Naive thymus-derived CD8-positive, alpha-beta T cell (primary cell): ENCODE data around the gene SLC39A2. TPM values are rescaled to one million over a fixed set of nuclear protein-coding genes. Genes with fewer than 3 reads are reported as not detected.

ENCODE experiments used
- ATAC-seq, 2 donors: fragments of 150-1000 bp; cut with Tn5 transposase in 1 of 2; sonication (Bioruptor Pico), chemical (Tn5 transposase) in 1 of 2; 1 replicate in 1 of 2; 2 replicates in 1 of 2; pipeline ENCODE4 v1.10.0; 2021; ENCODE audit warnings: mild to moderate bottlenecking in 2 of 2, moderate library complexity in 2 of 2
- POLR2A ChIA-PET: fragments of 350-600 bp; sonication (Branson Sonifier 250); formaldehyde crosslinking; loops from one replicate; lab custom pipeline; 2021; ENCODE audit warnings: antibody characterized with exemption; lab: Charles Lee
- DNase-seq, 10 donors: peaks; one replicate each; pipeline versions ENCODE4 v3.0.0 to v3.0.0-alpha.2; 2020 to 2022
- H3K27ac Mint-ChIP-seq, 10 donors: one replicate each; pipeline ENCODE4 v1.8.0; 2020 to 2022; ENCODE audit warnings: mild to moderate bottlenecking in 10 of 10, mixed read lengths in 10 of 10, moderate library complexity in 4 of 10, inconsistent platforms in 1 of 10
- H3K27me3 Mint-ChIP-seq, 5 donors: one replicate each; pipeline ENCODE4 v1.8.0; 2021 to 2022; ENCODE audit warnings: mixed read lengths in 5 of 5
- H3K36me3 Mint-ChIP-seq, 3 donors: one replicate each; pipeline ENCODE4 v1.8.0; 2020 to 2022; ENCODE audit warnings: mixed read lengths in 3 of 3, mild to moderate bottlenecking in 2 of 3, inconsistent platforms in 1 of 3
- H3K4me1 Mint-ChIP-seq, 4 donors: one replicate each; pipeline ENCODE4 v1.8.0; 2021 to 2022; ENCODE audit warnings: mixed read lengths in 4 of 4
- H3K4me3 Mint-ChIP-seq, 10 donors: one replicate each; pipeline ENCODE4 v1.8.0; 2020 to 2022; ENCODE audit warnings: mild to moderate bottlenecking in 10 of 10, mixed read lengths in 10 of 10, moderate library complexity in 6 of 10, inconsistent platforms in 1 of 10
- H3K9me3 Mint-ChIP-seq, 9 donors: one replicate each; pipeline ENCODE4 v1.8.0; 2020 to 2022; ENCODE audit warnings: mixed read lengths in 9 of 9, mild to moderate bottlenecking in 3 of 9, inconsistent platforms in 1 of 9, moderate library complexity in 1 of 9
- polyA plus RNA-seq, 3 donors: library from polyadenylated mRNA; unstranded; fragments of 300-500 nt; fragmentation: Illumina TruSeq; gene quantifications; one replicate each; pipeline ENCODE4 v1.2.3, GENCODE V29; 2021
- total RNA-seq, 8 experiments: library from RNA in 2 of 8; stranded (reverse) in 2 of 8; gene quantifications; one replicate each; pipeline ENCODE4 v1.2.3 and lab custom pipeline; 2021 to 2026

Gene SLC39A2
- total and polyA plus RNA-seq, 5 experiments from 2014 or later, result 0.80 to 0.91 TPM; not detected in 3

DNA sequence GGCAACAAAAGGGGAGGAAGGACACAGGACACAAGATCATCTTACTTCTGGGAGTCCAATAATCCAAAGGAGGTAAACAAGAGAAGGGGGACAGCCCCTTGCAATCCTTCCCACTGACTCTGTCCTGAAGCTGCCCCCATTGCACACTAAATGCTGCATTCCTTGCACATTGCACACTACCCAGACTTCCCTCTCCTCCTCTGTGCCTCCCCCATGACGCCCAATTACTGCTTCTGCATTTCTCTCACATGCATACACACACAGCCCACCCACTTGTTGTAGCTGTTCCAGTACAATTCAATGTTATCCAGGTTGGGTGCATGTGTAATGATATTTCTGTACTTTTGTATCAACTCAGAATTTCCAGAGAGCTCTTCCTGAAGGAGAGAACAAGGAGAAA lies 20.3 kb downstream of the SLC39A2 start:
- ATAC-seq (no peak), DNase-seq (no peak)
- Mint-ChIP-seq H3K27me3 (peaks cover 0 to 11% (median under 1%) of the 10 kb centered on the region in 5 donors), H3K27ac (no peak overlapping the region), H3K4me1 (peaks cover 20 to 24% (median 23%) of the 10 kb centered on the region in 4 donors), H3K36me3 (peaks cover 0 to 45% (median 8%) of the 10 kb centered on the region in 3 donors), H3K9me3 (no peaks in the 10 kb centered on the region), H3K4me3 (no peak overlapping the region)
- POLR2A ChIA-PET, result interaction anchor here (0.7 kb wide), 1 partner anchor 77 kb away, joined by 4 read pairs; no protein-coding TSS in a partner anchor

DNA sequence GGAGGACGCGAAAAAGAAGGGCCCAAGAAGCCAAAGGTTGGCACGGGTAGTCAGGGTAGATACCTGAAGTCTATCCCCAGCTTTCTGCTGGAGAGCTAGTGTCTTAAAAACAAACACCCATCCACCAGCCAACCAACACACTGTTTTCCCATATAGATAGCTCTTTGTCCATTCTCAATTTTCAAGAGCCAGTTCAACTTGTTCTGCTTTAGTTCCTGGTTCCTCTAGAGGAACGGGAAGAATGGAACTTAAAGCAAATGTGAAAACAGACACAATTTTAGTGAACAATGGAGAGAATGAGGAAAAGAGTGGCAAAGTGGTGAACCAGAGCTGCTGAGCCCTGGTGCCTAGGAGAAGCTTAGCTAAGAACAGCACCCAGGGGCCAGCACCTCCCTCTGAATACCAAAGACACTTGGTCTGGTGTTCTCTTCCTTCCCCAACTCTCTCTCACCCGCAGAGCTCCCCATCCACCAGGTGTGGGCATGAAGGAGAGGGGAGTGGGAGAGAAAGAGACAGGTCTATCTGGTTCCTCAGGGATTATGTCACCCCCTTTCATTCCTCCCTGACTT lies 22.0 kb downstream of the SLC39A2 start:
- POLR2A ChIA-PET, result interaction anchor here (1.5 kb wide), 1 partner anchor 12 kb away, joined by 3 read pairs; no protein-coding TSS in a partner anchor
- H3K9me3 Mint-ChIP-seq, result no peaks in the 10 kb centered on the region
- peak overlapping the region in 1 of 10 donors; percentile 15 for H3K27ac Mint-ChIP-seq
- no peak for ATAC-seq
- H3K4me1 Mint-ChIP-seq, result peaks cover 21 to 25% (median 24%) of the 10 kb centered on the region in 4 donors
- H3K36me3 Mint-ChIP-seq, result peaks cover 0 to 45% (median 8%) of the 10 kb centered on the region in 3 donors
- peaks cover 0 to 7% (median 0%) of the 10 kb centered on the region in 5 donors for H3K27me3 Mint-ChIP-seq
- H3K4me3 Mint-ChIP-seq, result no peak overlapping the region
- no peak for DNase-seq

DNA sequence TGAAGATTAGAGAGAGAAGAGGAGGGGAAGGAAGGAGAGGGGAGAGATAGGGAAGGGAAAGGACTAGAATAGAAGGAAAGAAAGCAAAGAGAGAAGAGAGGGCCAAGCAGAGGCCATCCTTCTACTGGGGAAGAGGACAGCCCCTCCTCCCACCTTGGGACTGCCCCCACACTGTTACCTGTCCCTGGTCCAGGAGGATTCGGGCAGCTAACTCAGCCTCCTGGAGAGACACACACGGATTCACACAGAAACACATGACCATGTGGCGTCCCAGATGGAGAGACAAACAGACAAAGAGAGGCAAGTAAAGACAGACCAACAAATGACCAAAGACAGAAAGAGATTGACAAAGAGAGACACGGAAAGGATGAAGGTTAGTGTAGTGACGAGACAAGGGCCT lies 23.6 kb downstream of the SLC39A2 start:
- H3K9me3 Mint-ChIP-seq, result no peaks in the 10 kb centered on the region

DNA sequence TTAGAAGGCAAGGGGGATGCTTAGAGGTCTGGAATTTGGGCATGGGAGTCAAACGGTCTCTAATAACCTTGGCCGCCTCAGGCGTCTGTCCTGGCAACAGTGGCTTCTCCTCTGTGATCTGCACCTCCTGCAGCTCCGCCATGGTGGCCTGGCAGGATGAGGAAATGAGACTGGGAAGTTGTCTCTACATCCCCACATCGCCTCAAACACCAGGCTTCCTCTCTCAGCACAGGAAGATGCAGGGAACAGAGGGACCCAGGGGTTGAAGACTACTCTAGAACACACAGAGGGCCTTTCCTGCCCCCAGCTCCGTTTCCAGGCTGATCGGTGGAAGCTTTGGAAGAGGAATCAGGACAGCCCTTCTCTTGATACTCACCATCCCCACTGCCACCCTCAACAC lies 24.1 kb downstream of the SLC39A2 start:
- no peaks in the 10 kb centered on the region for H3K9me3 Mint-ChIP-seq
- peak overlapping the region; percentile 3 to 96 (median 88) for H3K4me3 Mint-ChIP-seq
- ATAC-seq (no peak), DNase-seq (no peak)
- H3K36me3 Mint-ChIP-seq, result peaks cover 0 to 37% (median 3%) of the 10 kb centered on the region in 3 donors
- peaks cover 21 to 26% (median 24%) of the 10 kb centered on the region in 4 donors for H3K4me1 Mint-ChIP-seq
- H3K27me3 Mint-ChIP-seq, result peaks cover 0 to 7% (median 0%) of the 10 kb centered on the region in 5 donors
- POLR2A ChIA-PET, result interaction anchor here (0.8 to 2.4 kb wide), 2 partner anchors 9 to 81 kb away, joined by 3 to 12 read pairs; no protein-coding TSS in a partner anchor
- peak overlapping the region in 2 of 10 donors; percentile 36 to 94 for H3K27ac Mint-ChIP-seq

More for the DNA sequence above, 23.6 kb downstream of the SLC39A2 start:
- peak overlapping the region; percentile 3 to 94 (median 46) for H3K4me3 Mint-ChIP-seq
- H3K36me3 Mint-ChIP-seq, result peaks cover 0 to 41% (median 5%) of the 10 kb centered on the region in 3 donors
- no peak for ATAC-seq
- peaks cover 21 to 26% (median 24%) of the 10 kb centered on the region in 4 donors for H3K4me1 Mint-ChIP-seq
- H3K27ac Mint-ChIP-seq, result peak overlapping the region in 5 of 10 donors; percentile 32 to 58 (median 38)
- POLR2A ChIA-PET, result interaction anchor here (2.4 kb wide), 1 partner anchor 81 kb away, joined by 12 read pairs; no protein-coding TSS in a partner anchor
- DNase-seq, result no peak
- H3K27me3 Mint-ChIP-seq, result peaks cover 0 to 7% (median 0%) of the 10 kb centered on the region in 5 donors

DNA sequence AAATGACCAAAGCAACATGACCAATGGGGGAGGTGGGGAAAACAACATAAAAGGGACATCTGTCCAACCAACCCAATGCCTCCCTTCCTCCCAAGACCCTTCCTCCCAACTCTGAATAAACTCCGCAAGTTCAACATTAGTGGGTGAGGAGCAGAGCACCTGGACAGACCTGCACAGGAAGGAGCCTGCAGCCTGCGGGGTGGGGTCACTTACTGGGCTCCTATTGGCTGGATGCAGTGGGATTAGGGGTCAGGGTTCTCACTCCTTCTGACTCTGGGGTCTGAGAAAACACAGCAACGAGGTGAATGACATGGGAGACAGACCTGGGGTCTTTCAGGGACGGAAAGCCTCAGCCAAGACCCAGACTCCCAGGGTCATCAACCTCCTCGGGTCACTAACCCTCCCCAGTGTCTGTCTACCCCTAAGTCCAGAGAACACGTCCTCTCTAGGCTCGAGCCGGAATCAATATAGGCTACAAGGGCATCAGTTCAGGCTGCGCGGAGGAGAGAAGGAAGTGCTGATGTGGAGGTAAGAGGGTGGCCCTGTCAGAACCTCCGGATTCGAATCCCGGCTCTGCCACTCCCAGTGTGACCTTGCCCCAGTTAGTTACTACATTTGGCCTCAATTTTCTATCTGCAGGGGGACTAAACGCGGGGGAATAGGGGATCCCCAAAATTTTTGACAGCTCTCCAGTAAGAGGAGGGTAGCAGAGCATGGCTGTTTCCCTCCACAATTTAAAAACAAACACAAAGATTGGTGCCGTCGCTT lies 24.9 kb downstream of the SLC39A2 start:
- Mint-ChIP-seq H3K36me3 (peaks cover 0 to 30% (median 3%) of the 10 kb centered on the region in 3 donors), H3K9me3 (no peaks in the 10 kb centered on the region), H3K4me3 (peak overlapping the region; percentile 86 to 96 (median 93)), H3K4me1 (peaks cover 21 to 26% (median 24%) of the 10 kb centered on the region in 4 donors), H3K27me3 (peaks cover 0 to 7% (median 0%) of the 10 kb centered on the region in 5 donors), H3K27ac (peak overlapping the region; percentile 41 to 94 (median 84))
- ATAC-seq, result peak; percentile 21 to 22
- DNase-seq, result peak in 4 of 10 donors; percentile 1 to 27 (median 19)
- POLR2A ChIA-PET, result interaction anchor here (0.8 to 2.4 kb wide), 5 partner anchors 8 to 681 kb away, joined by 3 to 12 read pairs (median 5); partner anchors contain the start of gene RNASE13

DNA sequence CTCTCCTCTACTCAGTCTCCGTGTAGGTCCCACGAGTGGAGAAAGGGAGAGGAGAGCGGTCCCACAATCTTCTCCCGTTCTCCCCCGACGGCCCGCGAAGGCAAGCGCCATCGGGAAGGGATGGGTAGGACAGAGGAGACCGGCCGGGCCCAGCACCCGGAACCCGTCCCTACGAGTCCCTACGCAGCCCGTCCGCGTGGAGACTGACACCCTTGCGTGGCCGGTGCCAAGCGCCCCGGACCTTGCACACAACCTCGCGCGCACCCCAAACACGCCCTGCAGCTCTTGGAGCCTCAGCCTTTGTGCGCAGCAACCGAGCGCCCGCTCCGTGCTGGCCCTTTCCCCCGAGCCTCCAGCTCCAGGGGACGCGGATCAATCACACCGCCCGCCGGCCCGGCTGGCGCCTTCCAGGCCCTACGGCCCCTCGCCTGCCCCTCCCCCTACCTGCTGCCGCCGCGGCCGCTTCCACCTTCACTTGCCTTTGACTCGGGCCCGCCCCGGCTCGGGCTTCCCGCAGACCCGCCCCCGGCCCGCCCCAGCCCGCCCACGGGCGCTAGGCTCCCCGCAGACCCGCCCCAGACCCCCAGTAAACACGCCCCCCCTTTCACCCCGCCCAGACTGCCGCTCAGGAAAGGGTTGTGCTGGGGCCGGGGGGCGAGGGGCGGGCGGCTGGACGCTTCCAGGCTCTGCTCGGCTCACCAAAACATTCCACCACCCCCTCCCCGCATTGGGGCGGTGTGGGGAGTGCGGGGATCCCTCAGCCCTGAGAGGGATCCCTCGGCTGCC lies 25.7 kb downstream of the SLC39A2 start, which contains the start of gene NDRG2:
Gene NDRG2 (minus strand): TSS at position 477 of the 786 bp plus-strand sequence. CDS start 1,746 bp downstream, outside the sequence.
- ATAC-seq (peak; percentile 88 to 90), DNase-seq (peak; percentile 58 to 88 (median 74))
- H3K4me3 Mint-ChIP-seq, result peak within 1 kb of the TSS; percentile 86 to 96 (median 93)
- POLR2A ChIA-PET, result interaction anchor here (1.1 to 2.4 kb wide), 4 partner anchors 10 to 682 kb away, joined by 3 to 12 read pairs (median 6); partner anchors contain the start of gene RNASE13
- H3K36me3 Mint-ChIP-seq, result peaks cover 0 to 23% (median 3%) of the 10 kb centered on the region in 3 donors
- peak within 1 kb of the TSS; percentile 61 to 94 (median 88) for H3K27ac Mint-ChIP-seq
- peaks cover 21 to 26% (median 24%) of the 10 kb centered on the region in 4 donors for H3K4me1 Mint-ChIP-seq
- no peaks in the 10 kb centered on the region for H3K9me3 Mint-ChIP-seq
- peaks cover 0 to 7% (median 0%) of the 10 kb centered on the region in 5 donors for H3K27me3 Mint-ChIP-seq

DNA sequence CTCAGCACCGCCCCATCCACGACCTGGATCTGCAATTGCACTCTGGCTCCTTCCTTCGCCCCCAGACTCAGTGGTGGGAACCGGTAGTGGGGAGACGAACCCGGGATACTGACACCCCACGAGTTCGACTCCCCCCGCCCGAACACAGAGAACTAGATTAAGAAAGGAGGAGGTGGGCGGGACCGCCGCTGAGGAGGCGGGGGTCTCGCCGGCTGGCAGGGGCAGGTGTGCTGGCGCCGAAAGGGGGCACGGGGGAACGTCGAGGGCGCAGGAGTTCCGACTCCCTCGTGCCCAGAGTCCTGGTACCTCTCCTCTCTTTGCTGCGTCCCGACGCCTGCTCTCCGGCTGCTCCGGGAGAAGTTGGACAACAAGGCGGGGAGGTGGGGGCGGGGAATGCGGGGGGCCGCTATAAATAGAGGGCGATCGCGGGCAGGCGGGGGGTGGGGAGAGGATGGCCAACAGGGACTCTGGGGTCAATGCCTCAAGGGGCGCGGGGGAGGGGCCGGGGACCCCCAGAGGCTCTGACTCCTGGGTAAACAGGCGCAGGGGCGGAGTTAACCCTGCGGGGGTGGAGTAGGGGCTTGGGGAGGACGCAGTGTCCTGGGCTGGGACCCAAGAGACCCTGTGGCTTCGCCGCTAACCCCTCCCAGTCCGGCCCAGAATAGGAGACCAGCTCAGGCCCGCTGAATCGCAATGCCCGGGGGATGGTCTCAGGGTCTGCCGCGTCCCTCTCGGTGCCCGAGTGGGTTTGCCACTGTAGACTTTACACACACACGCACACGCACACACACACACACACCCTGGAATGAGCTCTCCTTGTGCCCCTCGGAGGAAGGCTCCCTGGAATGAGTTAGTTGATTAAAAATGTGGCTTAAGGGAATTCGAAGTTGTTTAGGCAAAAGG lies 26.5 kb downstream of the SLC39A2 start:
- peaks cover 21 to 26% (median 24%) of the 10 kb centered on the region in 4 donors for H3K4me1 Mint-ChIP-seq
- POLR2A ChIA-PET, result interaction anchor here (1.4 to 2.4 kb wide), 2 partner anchors 11 to 78 kb away, joined by 5 to 12 read pairs; no protein-coding TSS in a partner anchor

DNA sequence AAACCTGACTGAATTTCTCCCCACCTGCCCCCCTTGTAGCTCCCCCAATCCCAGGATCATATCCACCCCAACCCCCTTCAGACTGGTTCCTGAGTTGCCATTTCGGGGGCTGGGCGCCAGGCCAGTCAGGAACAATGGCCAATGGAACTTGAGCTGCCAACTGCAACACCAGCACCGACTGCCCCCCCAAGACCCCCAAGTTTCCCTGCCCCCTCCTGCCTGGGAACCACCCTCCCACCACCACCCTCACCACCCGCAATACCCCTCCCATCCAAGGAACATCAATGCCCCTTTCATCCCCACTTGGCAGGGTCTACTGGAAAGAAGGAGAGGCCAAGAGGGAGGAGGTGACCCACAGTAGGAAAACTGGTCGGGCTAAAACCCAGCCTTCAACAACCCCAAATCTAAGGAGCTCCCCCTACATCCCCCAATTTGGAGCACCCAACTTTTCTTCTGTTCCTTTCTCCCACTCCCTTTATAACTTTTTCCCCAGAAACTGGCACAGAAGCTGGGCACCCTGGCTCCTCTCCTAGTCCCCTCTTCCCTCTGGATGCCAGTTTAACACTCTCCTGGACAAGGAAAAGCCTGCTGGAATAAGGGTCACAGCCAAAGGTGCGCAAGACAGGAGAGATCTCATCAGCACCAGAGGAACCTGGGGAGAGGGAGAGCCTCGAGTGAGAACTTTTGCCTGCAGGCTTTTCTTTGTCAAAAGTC lies 27.3 kb downstream of the SLC39A2 start:
- ATAC-seq (no peak), DNase-seq (no peak)
- Mint-ChIP-seq H3K4me3 (peak overlapping the region; percentile 46 to 96 (median 80)), H3K4me1 (peaks cover 21 to 26% (median 24%) of the 10 kb centered on the region in 4 donors), H3K27ac (peak overlapping the region in 6 of 10 donors; percentile 2 to 81 (median 56)), H3K27me3 (peaks cover 0 to 7% (median 0%) of the 10 kb centered on the region in 5 donors), H3K36me3 (peaks cover 0 to 6% (median 2%) of the 10 kb centered on the region in 3 donors), H3K9me3 (no peaks in the 10 kb centered on the region)
- POLR2A ChIA-PET, result interaction anchor here (1.1 kb wide), 1 partner anchor 78 kb away, joined by 3 read pairs; no protein-coding TSS in a partner anchor

More for the DNA sequence above, 26.5 kb downstream of the SLC39A2 start:
- H3K27me3 Mint-ChIP-seq, result peaks cover 0 to 7% (median 0%) of the 10 kb centered on the region in 5 donors
- H3K4me3 Mint-ChIP-seq, result peak overlapping the region; percentile 86 to 96 (median 93)
- peak overlapping the region in 8 of 10 donors; percentile 26 to 93 (median 84) for H3K27ac Mint-ChIP-seq
- DNase-seq (peak in 3 of 10 donors; percentile 10 to 34 (median 24)), ATAC-seq (no peak)
- peaks cover 0 to 14% (median 3%) of the 10 kb centered on the region in 3 donors for H3K36me3 Mint-ChIP-seq
- H3K9me3 Mint-ChIP-seq, result no peaks in the 10 kb centered on the region

DNA sequence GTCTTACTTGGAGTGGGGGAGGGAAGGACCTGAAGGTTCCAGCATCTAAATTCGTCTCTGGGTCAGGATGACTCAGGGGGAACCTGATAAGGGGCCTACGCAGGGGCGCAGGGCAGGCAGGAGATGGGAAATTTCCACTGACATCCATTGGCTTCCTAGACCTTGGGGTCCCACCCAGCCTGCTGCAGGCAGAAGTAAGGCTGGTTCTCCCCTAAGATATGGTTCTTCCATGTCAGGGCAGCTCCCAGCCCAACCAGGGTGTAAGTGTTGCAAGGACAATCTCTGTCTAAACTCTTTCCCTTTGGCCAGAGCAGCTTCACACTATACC lies 27.9 kb downstream of the SLC39A2 start:
- Mint-ChIP-seq H3K27me3 (peaks cover 0 to 7% (median 0%) of the 10 kb centered on the region in 5 donors), H3K36me3 (peaks cover 0 to 3% (median 0%) of the 10 kb centered on the region in 3 donors), H3K9me3 (no peaks in the 10 kb centered on the region), H3K27ac (peak overlapping the region in 7 of 10 donors; percentile 2 to 81 (median 24)), H3K4me1 (peaks cover 20 to 26% (median 24%) of the 10 kb centered on the region in 4 donors), H3K4me3 (peak overlapping the region; percentile 37 to 86 (median 56))
- ATAC-seq (no peak), DNase-seq (no peak)
- POLR2A ChIA-PET, result interaction anchor here (1.1 kb wide), 1 partner anchor 77 kb away, joined by 3 read pairs; no protein-coding TSS in a partner anchor

DNA sequence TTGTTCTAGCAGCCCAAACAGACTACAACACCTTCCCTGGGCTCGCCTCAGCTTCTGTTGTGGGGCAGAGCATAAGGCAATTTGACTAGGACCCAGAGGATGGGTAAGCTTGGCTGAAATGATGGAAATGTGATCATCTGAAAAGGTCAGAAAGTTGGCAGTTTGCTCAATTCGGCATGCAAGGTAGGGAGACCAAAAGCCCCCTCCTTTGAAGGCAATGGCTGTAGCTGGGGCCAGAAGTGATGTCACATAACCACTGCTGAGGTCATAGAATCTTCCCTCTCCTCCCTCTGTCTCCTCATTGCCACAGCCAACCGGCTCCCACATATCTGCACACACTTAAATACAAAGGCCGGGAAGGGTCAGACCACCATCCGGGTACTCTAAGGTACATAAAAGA lies 30.8 kb downstream of the SLC39A2 start, which contains the start of gene TPPP2:
Gene TPPP2 (plus strand): TSS at position 301 of the 400 bp plus-strand sequence. CDS start 365 bp downstream, outside the sequence.
- Mint-ChIP-seq H3K4me1 (peaks cover 0 to 2% (median under 1%) of the 10 kb centered on the region in 4 donors), H3K36me3 (no peaks in the 10 kb centered on the region), H3K27ac (no peak within 1 kb of the TSS), H3K4me3 (no peak within 1 kb of the TSS), H3K27me3 (peaks cover 0 to 8% (median 0%) of the 10 kb centered on the region in 5 donors), H3K9me3 (no peaks in the 10 kb centered on the region)
- ATAC-seq (no peak), DNase-seq (no peak)
- POLR2A ChIA-PET, result no interaction called here
